CD4-positive, alpha-beta T cell treated with Interleukin-15 for 4 hours (primary cell): ENCODE measurements around the gene ZNF778.
"Not testable (repeated sequence)": the region's sequence is repeated elsewhere in the genome, so short reads cannot be mapped to it uniquely, and the experiment has no call there.

ENCODE experiments used
- DNase-seq: peaks from one replicate; pipeline ENCODE4 v3.0.0-alpha.2; 2020; ENCODE audit warnings: low spot score

The ZNF778 gene

DNA sequence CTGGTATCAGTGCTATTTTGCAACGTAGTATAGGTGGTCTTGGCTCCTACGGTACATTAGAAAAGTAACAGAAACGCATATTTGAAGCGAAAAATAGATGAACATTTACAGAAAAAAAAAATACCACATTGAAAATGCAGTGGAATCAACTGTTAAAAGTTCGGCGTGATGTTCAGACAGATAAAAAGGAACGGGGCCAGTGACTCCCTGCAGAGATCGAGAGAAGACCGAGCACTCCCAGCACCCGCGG, 440 bp upstream of the ZNF778 start:
- DNase-seq = no peak

GRCh38 chr16:89219365-89219764, 1.9 kb downstream of the ZNF778 start:
- DNase-seq = no peak

GRCh38 chr16:89221604-89222003, 4.1 kb downstream of the ZNF778 start:
- DNase-seq = no peak

GRCh38 chr16:89222931-89223330, 5.4 kb downstream of the ZNF778 start:
- no peak for DNase-seq

DNA sequence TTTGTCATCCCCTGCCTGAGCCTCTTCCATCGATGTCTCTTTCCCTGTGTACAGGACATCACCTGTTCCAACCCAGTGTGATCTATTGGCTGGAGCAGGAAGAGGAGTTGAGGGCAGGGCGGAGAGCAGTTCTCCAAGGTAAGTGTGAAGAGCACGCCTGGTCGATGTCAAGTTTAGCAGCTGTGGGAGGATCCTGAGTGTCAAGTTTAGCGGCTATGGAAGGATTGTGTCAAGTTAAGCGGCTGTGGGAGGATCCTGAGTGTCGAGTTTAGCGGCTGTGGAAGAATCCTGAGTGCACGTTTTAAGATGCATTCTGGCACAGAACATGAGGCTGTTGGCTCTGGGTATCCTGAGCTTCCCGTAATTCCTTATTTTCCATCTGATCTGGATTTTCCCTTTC, 7.2 kb downstream of the ZNF778 start:
- no peak for DNase-seq

- DNase-seq = no peak
Observed at GRCh38 chr16:89230255-89230654, 12.8 kb downstream of the ZNF778 start.

GRCh38 chr16:89232107-89232506, 14.6 kb downstream of the ZNF778 start:
- no peak for DNase-seq

- DNase-seq = no peak
Observed at GRCh38 chr16:89233678-89234490, 16.4 kb downstream of the ZNF778 start.

DNA sequence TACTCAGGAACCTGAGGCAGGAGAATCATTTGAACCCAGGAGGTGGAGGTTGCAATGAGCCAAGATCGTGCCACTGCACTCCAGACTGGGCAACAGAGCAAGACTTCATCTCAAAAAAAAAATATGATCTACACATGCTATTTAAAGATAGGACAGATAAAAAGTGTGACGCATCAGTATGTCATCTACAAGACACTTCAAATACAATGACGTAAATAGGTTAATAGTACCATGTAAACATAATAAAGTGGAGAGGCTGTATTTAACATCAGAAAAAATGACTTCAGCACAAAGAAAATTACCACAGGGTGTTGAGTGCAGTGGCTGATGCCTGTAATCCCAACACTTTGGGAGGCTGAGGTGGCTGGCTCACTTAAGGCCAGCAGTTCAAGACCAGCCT, 20.2 kb downstream of the ZNF778 start:
- no peak for DNase-seq

DNA sequence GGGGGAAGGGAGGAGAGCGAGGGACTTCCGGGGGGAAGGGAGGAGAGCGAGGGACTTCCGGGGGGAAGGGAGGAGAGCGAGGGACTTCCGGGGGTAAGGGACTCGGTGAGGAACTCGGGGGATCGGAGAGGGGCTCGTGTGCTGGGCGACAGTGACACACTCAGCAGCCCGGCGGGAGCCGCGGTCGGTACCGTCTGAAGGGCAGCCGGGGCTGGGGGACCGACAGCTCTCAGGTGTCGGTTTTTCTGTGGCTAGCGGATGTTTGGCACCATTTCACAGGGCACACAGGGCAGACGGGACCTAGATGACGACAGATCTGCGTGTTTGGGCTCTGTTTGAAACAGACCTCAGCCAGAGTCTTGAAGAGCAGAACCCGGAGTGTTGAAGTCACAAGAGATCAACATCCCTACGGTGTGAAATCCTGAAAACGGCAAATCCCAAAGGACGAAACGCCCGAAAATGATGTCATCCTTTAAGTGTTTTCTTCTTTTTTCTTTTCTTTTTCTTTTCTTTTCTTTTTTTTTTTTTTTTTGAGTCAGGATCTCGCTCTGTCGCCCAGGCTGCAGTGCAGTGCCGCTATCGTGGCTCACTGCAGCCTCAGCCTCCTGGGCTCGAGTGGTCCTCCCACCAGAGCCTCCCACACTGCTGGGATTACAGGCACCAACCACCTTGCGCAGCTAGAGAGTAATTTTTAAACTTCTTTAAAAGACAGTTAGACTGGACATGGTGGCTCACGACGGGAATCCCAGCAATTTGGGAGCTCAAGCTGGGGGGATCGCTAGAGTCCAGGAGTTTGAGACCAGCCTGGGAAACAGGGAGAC, 23.9 kb downstream of the ZNF778 start:
- peak; percentile 68 for DNase-seq

DNA sequence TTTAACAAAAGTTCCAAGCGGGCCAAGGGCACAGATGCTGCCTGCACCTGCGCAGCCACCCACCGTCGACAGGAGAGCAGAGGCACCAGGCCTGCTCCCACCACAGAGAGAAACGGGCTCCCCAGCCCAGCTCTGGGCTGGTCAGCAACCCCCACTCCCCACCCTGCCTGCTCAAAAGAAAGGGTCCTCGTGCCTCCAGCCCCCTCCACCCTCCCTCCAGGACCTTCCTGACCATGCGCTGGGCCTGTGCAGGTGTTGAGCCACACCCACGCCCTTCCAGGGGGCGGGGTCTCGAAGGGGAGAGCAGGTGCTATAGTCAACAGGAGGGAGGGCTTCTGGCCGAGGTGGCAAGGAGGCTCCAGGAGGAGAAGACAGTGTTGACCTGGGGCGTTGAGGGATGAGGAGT, 25.3 kb downstream of the ZNF778 start:
- no peak for DNase-seq

- DNase-seq = no peak
Observed at GRCh38 chr16:89243664-89244063, 26.2 kb downstream of the ZNF778 start.

DNA sequence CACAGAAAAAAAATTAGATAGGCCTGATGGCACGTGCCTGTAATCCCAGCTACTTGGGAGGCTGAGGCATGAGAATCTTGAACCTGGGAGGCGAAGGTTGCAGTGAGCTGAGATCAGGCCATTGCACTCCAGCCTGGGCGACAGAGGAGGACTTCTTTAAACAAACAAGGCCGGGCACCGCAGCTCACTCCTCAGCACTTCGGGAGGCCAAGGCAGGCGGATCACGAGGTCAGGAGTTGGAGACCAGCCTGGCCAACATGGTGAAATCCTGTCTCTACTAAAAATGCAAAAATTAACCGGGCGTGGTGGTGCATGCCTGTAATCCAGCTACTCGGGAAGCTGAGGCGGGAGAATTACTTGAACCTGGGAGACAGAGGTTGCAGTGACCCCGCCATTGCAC, 26.8 kb downstream of the ZNF778 start:
- DNase-seq = not testable (repeated sequence)

DNA sequence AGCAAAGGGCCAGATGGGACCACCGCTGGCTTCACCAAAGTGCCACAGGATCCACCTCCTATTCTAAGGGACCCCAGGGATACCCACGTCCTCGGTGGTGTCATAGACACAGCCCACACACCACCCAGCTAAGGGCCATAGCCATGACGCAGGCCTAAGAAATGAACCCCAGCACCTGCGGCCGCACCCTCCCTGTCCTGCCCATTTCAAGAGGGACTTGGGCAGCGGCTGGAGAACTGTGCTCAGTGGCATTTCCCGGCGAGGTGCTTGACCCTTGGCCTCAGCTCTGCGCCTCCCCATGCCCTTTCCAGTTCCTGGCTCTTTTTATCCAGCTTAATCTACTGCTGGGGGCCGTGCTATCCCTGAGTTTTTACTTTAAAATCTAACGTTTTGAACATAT, 27.3 kb downstream of the ZNF778 start:
- no peak for DNase-seq

GRCh38 chr16:89246383-89246902, 28.9 kb downstream of the ZNF778 start:
- DNase-seq = no peak

GRCh38 chr16:89246903-89247733, 29.6 kb downstream of the ZNF778 start:
- peak; percentile 89 for DNase-seq

DNA sequence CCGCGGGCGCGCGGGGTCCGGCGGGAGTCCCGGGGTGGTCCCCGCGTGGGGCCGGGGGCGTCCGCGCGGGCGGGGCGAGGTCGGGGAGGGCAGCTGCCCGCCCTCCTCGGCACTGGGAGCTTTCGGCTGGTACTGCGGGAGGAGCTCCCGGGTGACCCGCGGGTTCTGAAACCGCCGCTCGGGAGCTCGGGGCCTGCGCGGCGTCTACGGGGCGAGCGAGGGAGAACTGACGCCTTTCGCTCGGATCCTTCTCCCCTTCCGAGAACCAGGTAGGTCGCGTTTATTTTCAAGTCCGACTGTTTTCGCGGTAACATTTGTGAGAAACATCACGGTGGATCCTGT, 30.2 kb downstream of the ZNF778 start:
- DNase-seq = not testable (repeated sequence)

GRCh38 chr16:89248196-89248982, 30.9 kb downstream of the ZNF778 start:
- DNase-seq = no peak

GRCh38 chr16:89253548-89254287, 36.2 kb downstream of the ZNF778 start:
- no peak for DNase-seq

GRCh38 chr16:89256651-89257254, 39.2 kb downstream of the ZNF778 start:
- DNase-seq = peak; percentile 82

- no peak for DNase-seq
Observed at GRCh38 chr16:89257281-89257731, 39.8 kb downstream of the ZNF778 start.
